Measurements from ENCODE around the gene GSG1. TPM values are rescaled to one million over a fixed set of nuclear protein-coding genes. Genes with fewer than 3 reads are reported as not detected.
A peak's percentile ranks its signal among the peaks of the same experiment; 100 is the strongest.

The GSG1 gene
- total RNA-seq, 1 donor from 2014 or later, result not detected

GRCh38 chr12:13127444-13127843 lies 24.0 kb upstream of the GSG1 start:
- no peak for TF ChIP-seq CTCF (IDR thresholded peaks at IDR 0.05; ENCODE audit: unreplicated experiment)
- no peaks in the 10 kb centered on the region for H3K36me3 Mint-ChIP-seq
- H3K9me3 Mint-ChIP-seq, result no peaks in the 10 kb centered on the region
- no peaks in the 10 kb centered on the region for H3K27me3 Mint-ChIP-seq (ENCODE audit: low read depth)
- no peak for DNase-seq (ENCODE audit: low spot score in 2 of 2, unreplicated experiment in 2 of 2)
- peaks cover 49% of the 10 kb centered on the region for H3K4me1 Mint-ChIP-seq
- peak overlapping the region; percentile 85 for H3K27ac Mint-ChIP-seq
- no peak overlapping the region for H3K4me3 Mint-ChIP-seq

- no peak for DNase-seq (ENCODE audit: low spot score in 2 of 2, unreplicated experiment in 2 of 2)
- H3K27ac Mint-ChIP-seq, result no peak overlapping the region
- peaks cover 44% of the 10 kb centered on the region for H3K4me1 Mint-ChIP-seq
- H3K36me3 Mint-ChIP-seq, result no peaks in the 10 kb centered on the region
- no peaks in the 10 kb centered on the region for H3K27me3 Mint-ChIP-seq (ENCODE audit: low read depth)
- no peak overlapping the region for H3K4me3 Mint-ChIP-seq
- H3K9me3 Mint-ChIP-seq, result peaks cover 5% of the 10 kb centered on the region
- TF ChIP-seq CTCF (IDR thresholded peaks at IDR 0.05; ENCODE audit: unreplicated experiment), result no peak
Measured at GRCh38 chr12:13126494-13126893, 23.0 kb upstream of the GSG1 start.

- Mint-ChIP-seq H3K4me1 (peaks cover 39% of the 10 kb centered on the region), H3K27ac (no peak overlapping the region), H3K9me3 (peaks cover 5% of the 10 kb centered on the region), H3K36me3 (no peaks in the 10 kb centered on the region), H3K4me3 (no peak overlapping the region), H3K27me3 (ENCODE audit: low read depth) (no peaks in the 10 kb centered on the region)
- DNase-seq (ENCODE audit: low spot score in 2 of 2, unreplicated experiment in 2 of 2), result no peak
- TF ChIP-seq CTCF (IDR thresholded peaks at IDR 0.05; ENCODE audit: unreplicated experiment), result no peak
Measured at GRCh38 chr12:13125996-13126395, 22.5 kb upstream of the GSG1 start.

GRCh38 chr12:13124656-13125505 lies 21.4 kb upstream of the GSG1 start:
- H3K36me3 Mint-ChIP-seq, result no peaks in the 10 kb centered on the region
- no peak for DNase-seq (ENCODE audit: low spot score in 2 of 2, unreplicated experiment in 2 of 2)
- no peak for TF ChIP-seq CTCF (IDR thresholded peaks at IDR 0.05; ENCODE audit: unreplicated experiment)
- H3K4me1 Mint-ChIP-seq, result peaks cover 29% of the 10 kb centered on the region
- no peak overlapping the region for H3K4me3 Mint-ChIP-seq
- H3K27me3 Mint-ChIP-seq (ENCODE audit: low read depth), result no peaks in the 10 kb centered on the region
- peaks cover 5% of the 10 kb centered on the region for H3K9me3 Mint-ChIP-seq
- H3K27ac Mint-ChIP-seq, result no peak overlapping the region

GRCh38 chr12:13121568-13121967 lies 18.1 kb upstream of the GSG1 start:
- Mint-ChIP-seq H3K36me3 (no peaks in the 10 kb centered on the region), H3K27me3 (ENCODE audit: low read depth) (no peaks in the 10 kb centered on the region), H3K4me1 (peaks cover 14% of the 10 kb centered on the region), H3K4me3 (no peak overlapping the region), H3K27ac (no peak overlapping the region), H3K9me3 (peaks cover 5% of the 10 kb centered on the region)
- no peak for DNase-seq (ENCODE audit: low spot score in 2 of 2, unreplicated experiment in 2 of 2)
- no peak for TF ChIP-seq CTCF (IDR thresholded peaks at IDR 0.05; ENCODE audit: unreplicated experiment)
